Lower leg skin (tissue), 4 donors: ENCODE measurements around the gene PARD6B. TPM values are rescaled to one million over a fixed set of nuclear protein-coding genes. Genes with fewer than 3 reads are reported as not detected.

ENCODE experiments used
- DNase-seq, 2 donors: peaks; one replicate each; pipeline ENCODE4 v3.0.0-alpha.2; 2019; ENCODE audit warnings: low spot score in 2 of 2
- H3K4me3 ChIP-seq: fragments of 200-600 bp; sonication (generic); 2 replicates; pipeline ENCODE4 v1.5.1; 2017; ENCODE audit warnings: mild to moderate bottlenecking, low read depth; ENCODE audit not compliant: poor library complexity, severe bottlenecking
- POLR2A ChIP-seq, 2 donors: fragments of 450-650 bp; IDR thresholded peaks; one replicate each; pipeline ENCODE4 v1.6.1; 2016 to 2017; ENCODE audit warnings: antibody characterized with exemption in 2 of 2, mild to moderate bottlenecking in 1 of 2, moderate library complexity in 1 of 2
- WGBS, 2 donors: methylation state at CpG; one replicate each; pipeline ENCODE4 v1.1.5; 2018; 5-methylcytosine and 5-hydroxymethylcytosine counted together
- intact Hi-C: fragments of 100-400 bp; cut with DNase I; formaldehyde crosslinking; loops from one replicate; pipeline ENCODE4 v1.15.0; 2023; ENCODE audit warnings: low total_unique reads
- total RNA-seq, 4 donors: library from RNA; depleted of rRNA; stranded (reverse); fragments of >200 nt; gene quantifications; one replicate each; pipeline ENCODE4 v1.1.0, GENCODE V29; 2016
- TF ChIP-seq, protein P1 (sequence below), 3 donors: fragments of 450-650 bp; IDR thresholded peaks; one replicate each; pipeline ENCODE4 v1.5.1; 2016; ENCODE audit warnings: antibody characterized with exemption in 3 of 3, mild to moderate bottlenecking in 3 of 3, moderate library complexity in 2 of 3

Gene PARD6B
- total RNA-seq, 4 donors from 2014 or later = 10.5 to 11.8 (median 10.9) TPM

DNA sequence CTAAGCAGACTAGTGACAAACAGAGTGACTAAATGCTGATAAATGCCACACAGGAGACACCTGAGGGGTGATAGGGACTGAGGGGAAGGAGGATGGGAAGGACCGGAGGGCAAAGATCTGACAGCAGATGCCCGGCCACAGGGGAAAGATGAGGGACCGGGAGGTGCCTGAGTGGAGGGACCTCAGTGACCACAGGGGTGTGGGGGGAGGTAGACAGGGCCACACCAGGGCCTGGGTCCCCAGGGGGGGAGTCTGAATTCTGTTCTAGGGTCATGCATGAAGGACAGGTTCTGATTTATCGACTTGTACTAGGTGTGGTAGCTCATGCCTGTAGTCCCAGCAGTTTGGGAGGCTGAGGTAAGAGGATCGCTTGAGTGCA is 70.4 kb downstream of the PARD6B start:
- WGBS, 2 donors = 92 to 95% methylated on average over 5 of the region's 5 CpGs

DNA sequence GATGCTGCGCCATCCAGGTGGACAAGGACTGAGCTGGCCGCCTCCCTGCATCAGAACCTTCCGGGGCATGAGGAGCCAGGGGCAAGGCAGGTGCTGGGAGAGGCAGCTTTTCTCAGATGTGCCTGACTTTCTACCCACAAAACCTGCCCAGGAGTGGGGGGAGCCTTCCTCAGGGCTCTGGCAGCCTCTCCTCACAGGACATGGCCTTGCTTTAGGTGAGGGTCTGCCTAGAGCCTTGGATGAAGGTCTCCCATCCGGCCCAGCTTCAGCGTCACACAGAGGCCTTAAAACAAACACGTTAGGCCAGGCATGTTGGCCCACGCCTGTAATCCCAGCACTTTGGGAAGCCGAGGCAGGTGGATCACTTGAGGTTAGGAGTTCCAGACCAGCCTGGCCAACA is 70.9 kb downstream of the PARD6B start:
- H3K4me3 ChIP-seq = no peak overlapping the region
- TF ChIP-seq POLR2A (IDR thresholded peaks at IDR 0.05) = no peak
- TF ChIP-seq, protein P1, sequence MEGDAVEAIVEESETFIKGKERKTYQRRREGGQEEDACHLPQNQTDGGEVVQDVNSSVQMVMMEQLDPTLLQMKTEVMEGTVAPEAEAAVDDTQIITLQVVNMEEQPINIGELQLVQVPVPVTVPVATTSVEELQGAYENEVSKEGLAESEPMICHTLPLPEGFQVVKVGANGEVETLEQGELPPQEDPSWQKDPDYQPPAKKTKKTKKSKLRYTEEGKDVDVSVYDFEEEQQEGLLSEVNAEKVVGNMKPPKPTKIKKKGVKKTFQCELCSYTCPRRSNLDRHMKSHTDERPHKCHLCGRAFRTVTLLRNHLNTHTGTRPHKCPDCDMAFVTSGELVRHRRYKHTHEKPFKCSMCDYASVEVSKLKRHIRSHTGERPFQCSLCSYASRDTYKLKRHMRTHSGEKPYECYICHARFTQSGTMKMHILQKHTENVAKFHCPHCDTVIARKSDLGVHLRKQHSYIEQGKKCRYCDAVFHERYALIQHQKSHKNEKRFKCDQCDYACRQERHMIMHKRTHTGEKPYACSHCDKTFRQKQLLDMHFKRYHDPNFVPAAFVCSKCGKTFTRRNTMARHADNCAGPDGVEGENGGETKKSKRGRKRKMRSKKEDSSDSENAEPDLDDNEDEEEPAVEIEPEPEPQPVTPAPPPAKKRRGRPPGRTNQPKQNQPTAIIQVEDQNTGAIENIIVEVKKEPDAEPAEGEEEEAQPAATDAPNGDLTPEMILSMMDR (IDR thresholded peaks at IDR 0.05) = no peak
- DNase-seq = no peak
- WGBS, 2 donors = 86 to 94% methylated on average over 6 to 8 of the region's 8 CpGs
- intact Hi-C loops = no loop called here

More for the DNA sequence above, 70.4 kb downstream of the PARD6B start:
- no peak for DNase-seq
- no peak overlapping the region for H3K4me3 ChIP-seq
- intact Hi-C loops = no loop called here
- TF ChIP-seq, protein P1 (IDR thresholded peaks at IDR 0.05) = no peak
- TF ChIP-seq POLR2A (IDR thresholded peaks at IDR 0.05) = no peak

DNA sequence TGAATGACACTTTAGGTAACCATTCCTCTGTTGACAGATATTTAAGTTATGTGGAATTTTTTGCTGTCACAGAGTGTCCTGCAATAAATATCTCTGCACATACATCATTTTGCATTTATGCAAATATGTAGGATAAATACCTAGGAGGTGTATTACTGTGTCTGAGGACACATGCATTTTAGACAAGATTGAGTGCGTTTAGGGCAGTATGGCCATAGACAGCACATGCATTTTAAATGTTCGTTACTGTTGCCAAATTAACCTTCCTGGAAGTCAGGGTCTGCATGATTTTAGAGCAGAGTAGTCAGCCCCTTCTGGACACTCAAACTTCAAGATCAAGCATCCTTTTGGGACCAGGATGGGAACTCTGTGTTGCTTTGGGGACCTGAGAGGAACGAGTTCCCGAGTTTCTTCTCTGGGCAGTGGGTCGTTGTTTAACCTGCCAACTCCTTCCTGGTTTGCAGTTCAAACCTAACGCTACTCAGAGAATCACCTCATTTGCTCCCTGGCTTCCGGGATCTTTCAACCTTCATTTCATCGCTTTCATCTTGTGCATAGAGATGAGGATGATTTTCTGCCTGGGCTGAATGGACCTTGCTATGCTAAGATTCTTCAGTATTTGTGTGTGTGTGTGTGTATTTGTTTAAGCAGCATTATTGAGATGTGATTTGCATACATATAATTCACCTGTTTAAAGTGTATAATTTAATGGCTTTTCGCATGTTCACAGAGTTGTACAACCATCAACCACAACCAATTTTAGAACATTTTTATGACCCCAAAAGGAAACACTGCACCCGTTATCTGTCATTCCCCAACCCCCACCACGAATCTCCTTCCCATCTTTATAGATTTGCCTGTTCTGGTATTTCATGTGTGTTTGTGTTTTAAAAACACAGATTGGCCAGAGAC is 73.3 kb downstream of the PARD6B start:
- 62 to 68% methylated on average over 11 of the region's 11 CpGs for WGBS, 2 donors
- intact Hi-C loops = no loop called here
- TF ChIP-seq, protein P1 (IDR thresholded peaks at IDR 0.05) = no peak
- TF ChIP-seq POLR2A (IDR thresholded peaks at IDR 0.05) = no peak
- no peak overlapping the region for H3K4me3 ChIP-seq
- DNase-seq = no peak

DNA sequence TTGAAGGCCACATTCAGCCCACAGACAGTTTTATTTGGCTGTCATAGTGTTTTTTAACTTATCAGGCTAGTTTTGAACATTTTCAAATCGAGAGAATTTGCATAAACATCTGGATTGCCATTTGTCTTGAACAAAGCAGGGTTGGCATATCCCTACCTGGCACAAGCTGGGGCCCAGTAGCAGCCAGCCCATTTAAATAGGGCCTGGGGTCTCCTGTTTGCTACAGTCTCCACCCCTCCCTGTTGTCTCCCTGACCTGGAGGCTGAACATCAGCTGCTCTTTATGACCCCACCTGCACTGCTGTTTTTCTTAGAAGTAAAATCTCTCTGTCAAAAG is 73.9 kb downstream of the PARD6B start:
- 56 to 68% methylated on average over 1 of the region's 1 CpG for WGBS, 2 donors

DNA sequence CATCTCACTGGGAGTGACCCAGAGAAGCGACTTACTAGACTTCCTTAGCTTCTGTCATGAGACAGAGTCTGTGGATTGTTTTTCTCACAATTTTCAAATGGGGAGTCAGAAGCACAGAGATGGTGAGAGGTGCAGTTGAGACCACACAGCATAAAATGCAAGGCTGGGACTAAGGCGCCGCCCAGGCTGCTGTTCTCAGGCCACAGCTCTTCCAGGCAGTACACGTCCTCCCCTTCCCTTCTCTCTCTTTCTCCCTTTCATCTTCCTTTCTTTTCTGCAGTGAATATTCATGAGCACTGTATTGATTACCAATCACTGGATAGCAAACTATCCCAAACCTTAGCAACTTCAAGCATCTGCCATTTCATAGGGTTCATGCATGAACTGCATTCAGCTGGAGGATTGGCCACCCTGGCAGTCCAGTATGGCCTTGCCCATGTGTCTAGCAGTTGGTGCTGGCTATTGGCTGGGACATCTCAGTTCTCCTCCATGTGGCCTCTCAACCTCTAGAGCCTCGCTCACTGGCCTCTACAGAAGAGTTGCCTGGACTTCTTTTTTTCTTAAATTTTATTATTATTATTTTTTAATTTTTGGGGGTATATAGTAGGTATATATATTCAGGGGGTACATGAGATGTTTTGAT is 74.9 kb downstream of the PARD6B start:
- DNase-seq = no peak
- H3K4me3 ChIP-seq = no peak overlapping the region
- WGBS, 2 donors = 85 to 91% methylated on average over 5 of the region's 5 CpGs
- TF ChIP-seq, protein P1 (IDR thresholded peaks at IDR 0.05) = no peak
- TF ChIP-seq POLR2A (IDR thresholded peaks at IDR 0.05) = no peak
- intact Hi-C loops = no loop called here

More for the DNA sequence above, 73.9 kb downstream of the PARD6B start:
- DNase-seq = no peak
- intact Hi-C loops = no loop called here
- H3K4me3 ChIP-seq = no peak overlapping the region
- TF ChIP-seq, protein P1 (IDR thresholded peaks at IDR 0.05) = no peak

Other genes starting within 250 kb of the PARD6B start
- 10 to 100 TPM; 19.1 to 29.8 (median 23.3) TPM for gene PTPN1, start 221.2 kb upstream of the PARD6B start, total RNA-seq
- gene RIPOR3, start 40.0 kb upstream of the PARD6B start, total RNA-seq = 10 to 100 TPM in 1 of 4 donors, 1 to 10 TPM in 3; 1.8 to 12.7 (median 4.9) TPM
- 1 to 10 TPM; 1.3 to 7.7 (median 3.5) TPM for gene BCAS4, start 63.5 kb downstream of the PARD6B start, total RNA-seq
- 10 to 100 TPM; 46.9 to 64.0 (median 53.3) TPM for gene ADNP, start 199.9 kb downstream of the PARD6B start, total RNA-seq
- gene DPM1, start 227.0 kb downstream of the PARD6B start, total RNA-seq = 10 to 100 TPM; 38.8 to 79.6 (median 49.7) TPM
- 1 to 10 TPM; 5.8 to 8.0 (median 6.8) TPM for gene MOCS3, start 227.2 kb downstream of the PARD6B start, total RNA-seq